Urothelium cell line (cell line): ENCODE data around the gene UBAP1.
"Not testable (repeated sequence)": the region's sequence is repeated elsewhere in the genome, so short reads cannot be mapped to it uniquely, and the experiment has no call there.

Experiments
- DNase-seq: peaks from one replicate; pipeline ENCODE4 v3.0.0; 2011; ENCODE audit warnings: low spot score, mixed read lengths
- FAIRE-seq: peaks from 2 replicates; lab custom pipeline; 2011; peaks lifted over from hg19 to GRCh38; lab: Jason Lieb, UNC

The UBAP1 gene

DNA sequence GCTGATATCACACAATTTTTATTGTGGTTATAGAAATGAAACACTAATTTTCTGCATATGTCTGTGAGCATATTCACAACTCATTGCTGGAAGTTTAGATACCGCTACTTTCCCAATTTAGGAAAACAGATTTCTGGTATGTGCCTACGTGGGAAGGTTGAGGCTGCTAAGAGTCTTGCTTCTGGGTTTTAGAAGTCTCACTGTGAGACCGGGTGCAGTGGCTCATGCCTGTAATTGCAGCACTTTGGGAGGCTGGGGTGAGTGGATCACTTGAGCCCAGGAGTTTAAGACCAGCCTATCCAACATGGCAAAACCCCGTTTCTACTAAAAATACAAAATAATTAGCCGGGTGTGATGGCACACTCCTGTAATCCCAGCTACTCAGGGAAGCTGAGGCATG is 39.6 kb downstream of the UBAP1 start:
- no peak for FAIRE-seq
- no peak for DNase-seq

DNA sequence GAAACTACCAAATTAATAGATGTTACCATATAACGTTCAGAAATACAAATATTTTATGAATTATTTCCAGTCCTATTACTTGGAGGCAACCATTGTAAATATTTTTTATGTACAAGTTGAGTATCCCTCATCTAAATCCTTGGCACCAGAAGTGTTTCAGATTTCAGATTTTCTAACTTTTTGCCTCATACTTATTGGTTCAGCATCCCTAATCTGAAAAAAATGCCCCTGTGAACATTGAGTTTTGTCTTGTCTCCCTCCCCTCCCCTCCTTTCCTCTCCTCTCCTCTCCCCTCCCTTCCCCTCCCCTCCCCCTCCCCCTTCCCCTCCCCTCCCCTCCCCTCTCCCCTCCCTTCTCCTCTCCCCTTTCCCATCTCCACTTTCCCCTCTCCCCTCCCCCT is 40.6 kb downstream of the UBAP1 start:
- DNase-seq, result no peak
- no peak for FAIRE-seq

DNA sequence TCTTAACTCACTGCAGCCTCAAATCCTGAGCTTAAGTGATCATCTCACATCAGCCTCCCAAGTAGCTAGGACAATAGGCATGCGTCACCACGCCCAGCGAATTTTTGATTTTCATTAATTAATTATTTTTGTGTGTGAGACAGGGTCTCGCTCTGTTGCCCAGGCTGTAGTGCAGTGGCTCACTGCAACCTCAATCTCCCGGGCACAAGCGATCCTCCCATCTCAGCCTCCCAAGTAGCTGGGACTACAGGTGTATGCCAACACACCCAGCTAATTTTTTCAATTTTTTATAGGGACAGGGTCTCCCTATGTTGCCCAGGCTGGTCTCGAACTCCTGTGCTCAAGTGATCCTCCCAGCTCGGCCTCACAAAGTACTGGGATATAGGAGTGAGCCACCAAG is 41.4 kb downstream of the UBAP1 start:
- no peak for DNase-seq
- FAIRE-seq, result no peak

DNA sequence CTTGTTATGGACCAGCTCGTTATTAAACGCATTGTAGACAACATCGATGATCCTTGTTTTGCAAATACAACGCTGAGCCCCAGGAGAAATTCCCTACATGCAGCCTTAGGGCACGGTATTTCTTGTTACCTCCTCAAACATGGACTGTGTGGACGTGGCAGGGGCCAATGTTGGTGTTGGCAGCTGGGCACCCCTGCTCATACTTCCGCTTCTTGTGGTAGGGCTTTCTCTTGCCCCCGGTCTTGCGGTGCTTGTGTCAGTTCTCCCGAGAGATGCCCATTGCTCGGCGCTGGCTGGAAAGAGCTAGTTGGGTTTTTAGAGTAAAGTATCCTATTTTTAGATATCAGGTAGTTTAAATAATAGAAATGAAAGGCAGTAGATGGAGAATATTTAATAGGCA is 45.5 kb downstream of the UBAP1 start:
- FAIRE-seq (no peak), DNase-seq (no peak)

DNA sequence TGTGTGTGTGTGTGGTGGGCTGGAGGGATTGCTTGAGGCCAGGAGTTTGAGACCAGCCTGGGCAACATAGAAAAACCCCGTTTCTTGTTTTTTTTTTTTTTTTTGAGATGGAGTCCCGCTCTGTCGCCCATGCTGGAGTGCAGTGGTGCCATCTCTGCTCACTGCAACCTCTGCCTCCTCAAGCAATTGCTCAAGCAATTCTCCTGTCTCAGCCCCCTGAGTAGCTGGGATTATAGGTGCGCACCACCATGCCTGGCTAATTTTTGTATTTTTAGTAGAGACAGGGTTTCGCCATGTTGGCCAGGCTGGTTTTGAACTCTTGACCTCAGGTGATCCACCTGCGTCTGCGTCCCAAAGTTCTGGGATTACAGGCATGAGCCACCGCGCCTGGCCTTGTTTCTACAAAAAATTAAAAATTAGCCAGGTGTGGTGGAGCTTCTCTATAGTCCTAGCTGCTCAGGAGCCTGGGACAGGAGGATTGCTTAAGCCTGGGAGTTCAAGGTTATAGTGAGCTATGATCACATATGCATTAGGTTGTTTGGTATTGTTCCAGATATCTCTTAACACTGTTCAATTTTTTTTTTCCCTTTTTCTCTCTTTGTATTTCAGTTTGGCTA is 47.4 kb downstream of the UBAP1 start:
- not testable (repeated sequence) for DNase-seq, FAIRE-seq

DNA sequence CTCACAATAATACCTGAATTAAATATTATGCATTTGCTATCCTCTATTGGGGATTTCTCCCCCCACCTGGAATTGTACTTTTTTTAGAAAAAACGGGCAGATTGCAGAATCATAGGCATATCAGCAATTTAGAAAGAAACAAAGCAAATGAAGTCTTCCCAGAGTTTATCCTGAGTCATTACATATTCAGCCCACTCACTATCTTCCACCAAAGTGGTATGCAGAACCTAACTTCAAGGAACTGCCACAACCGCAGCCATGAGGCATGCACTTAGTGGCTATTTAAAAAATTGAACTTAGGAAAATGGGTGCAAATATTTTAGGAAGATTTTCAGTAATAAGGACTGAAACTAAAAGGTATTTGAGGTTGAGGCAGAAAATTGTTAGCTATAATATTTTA is 48.6 kb downstream of the UBAP1 start:
- no peak for FAIRE-seq
- no peak for DNase-seq

DNA sequence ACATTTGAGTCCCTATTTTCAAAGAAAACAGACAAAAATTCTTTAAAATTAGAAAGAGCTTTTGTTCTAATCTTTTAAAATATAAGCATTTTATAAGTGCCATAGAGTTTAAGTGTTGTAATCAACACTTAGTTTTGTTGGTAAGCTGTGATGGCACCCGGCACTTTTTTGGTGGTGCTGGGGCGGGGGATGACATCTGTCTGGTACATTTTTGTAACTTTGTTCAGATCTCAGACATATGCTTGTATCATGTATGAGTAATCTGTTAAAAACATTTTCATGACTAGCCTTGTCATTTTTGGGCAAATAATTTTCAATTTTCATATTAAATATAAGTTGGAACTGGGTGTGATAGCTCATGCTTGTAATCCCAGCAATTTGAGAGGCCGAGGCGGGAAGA is 51.7 kb downstream of the UBAP1 start:
- FAIRE-seq, result no peak

DNA sequence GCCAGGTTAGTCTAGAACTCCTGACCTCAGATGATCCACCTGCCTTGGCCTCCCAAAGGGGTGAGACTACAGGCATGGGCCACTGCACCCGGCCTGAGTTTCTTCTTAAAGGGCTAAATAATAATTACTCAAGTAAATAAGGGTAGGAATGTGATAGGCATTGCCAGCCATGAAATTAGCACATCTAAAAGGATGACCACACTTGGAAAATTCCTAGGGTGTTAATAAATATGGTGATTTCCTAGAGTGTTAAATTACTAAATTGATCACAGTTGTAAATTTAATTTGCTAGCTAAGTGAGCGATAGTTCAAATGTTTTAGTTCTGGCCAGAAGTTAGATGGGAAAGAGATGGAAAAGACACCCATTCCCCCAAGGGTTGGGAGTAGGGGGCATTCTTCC is 53.4 kb downstream of the UBAP1 start:
- FAIRE-seq, result no peak
- DNase-seq, result no peak

More for the DNA sequence above, 51.7 kb downstream of the UBAP1 start:
- no peak for DNase-seq

DNA sequence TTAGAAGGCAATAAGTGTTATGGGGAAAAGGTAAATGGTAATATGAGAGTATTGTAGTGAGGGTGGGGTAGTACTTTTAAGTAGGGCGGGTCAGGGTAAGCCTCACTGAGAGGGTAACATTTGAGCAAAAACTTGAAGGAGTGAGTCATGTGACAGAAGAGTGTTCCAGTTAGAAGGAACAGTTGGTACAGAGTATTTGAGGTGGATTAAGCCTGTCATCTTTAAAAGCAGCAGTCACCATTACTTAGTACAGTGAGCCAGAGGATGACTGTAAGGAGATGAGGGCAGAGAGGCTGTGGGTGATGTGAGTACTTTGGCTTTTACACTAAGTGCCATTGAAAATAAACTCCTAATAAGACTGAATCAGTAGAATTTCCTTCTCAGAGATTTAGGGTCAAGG is 54.8 kb downstream of the UBAP1 start:
- FAIRE-seq (no peak), DNase-seq (no peak)

DNA sequence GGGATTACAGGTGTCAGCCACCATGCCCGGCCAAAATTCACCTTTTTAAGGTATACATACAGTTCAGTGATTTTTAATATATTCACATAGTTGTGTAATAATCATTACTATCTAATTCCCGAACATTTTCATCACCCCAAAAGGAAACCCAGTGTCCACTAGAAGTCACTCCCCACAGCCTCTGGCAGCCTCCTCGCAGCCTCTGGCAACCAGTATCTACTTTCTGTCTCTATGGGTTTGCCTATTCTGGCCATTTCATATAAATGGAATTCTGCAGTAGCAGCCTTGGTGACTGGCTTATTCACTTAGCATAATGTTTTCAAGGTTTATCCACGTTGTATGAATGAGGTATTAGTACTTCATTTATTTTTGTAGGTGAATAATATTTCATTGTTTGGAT is 59.0 kb downstream of the UBAP1 start:
- DNase-seq (no peak), FAIRE-seq (no peak)

DNA sequence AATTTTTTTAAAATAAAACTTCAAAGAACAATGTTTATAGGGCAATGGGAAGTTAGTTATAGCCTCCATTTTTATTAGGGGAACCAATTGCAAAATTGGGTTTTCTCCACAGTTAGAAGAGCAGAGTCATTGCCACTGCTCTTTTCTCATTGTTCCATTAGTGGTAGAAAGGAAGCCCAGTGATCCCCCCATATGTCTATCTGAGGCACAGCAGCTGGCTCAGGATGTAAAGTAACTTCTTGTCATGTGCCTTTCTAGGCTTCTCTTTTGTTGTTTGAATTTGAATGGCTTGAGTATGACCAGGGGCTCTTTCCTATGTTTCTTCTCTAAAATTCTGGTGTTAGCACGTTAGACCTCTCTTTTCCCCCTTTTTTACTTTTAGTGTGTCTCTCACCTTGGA is 61.2 kb downstream of the UBAP1 start:
- DNase-seq, result no peak
- no peak for FAIRE-seq

DNA sequence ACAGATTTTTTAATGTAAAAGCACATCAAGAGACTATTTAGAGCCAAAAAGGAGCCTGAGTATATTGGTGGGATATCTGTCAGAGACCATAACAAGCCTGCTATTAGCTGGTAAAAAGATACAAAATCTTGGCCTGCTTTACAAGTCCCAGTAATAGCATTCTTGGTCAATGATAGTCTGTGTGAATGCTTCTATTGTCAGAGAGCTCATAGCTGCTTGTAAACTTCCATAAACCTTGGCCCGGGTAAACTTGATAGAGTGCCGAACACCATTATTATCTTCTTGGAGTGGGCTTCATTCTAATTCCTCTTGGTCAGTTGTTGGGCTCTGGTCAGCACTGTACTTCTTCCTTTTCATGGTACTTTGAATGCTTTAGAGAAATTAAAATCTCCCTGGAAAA is 64.0 kb downstream of the UBAP1 start:
- DNase-seq (no peak), FAIRE-seq (no peak)

DNA sequence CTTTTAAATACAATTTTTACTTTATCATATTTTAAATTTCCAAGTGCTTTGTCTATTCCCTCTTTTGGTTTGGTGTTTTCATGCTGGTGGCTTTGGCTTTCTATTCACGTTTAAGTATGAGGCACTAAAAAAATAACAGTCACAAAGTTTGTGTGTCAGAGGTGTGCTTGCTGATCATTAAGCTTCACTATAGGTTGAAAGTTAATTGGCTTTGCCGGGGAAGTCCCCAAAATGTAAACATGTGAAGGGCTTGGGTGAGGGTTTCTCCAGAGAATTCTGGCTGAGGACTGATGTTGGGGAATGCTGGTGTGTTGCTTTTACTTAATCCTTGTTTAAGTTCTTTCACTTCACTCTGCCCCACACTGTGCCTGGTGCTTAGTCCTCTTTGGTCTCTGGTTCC is 66.4 kb downstream of the UBAP1 start:
- FAIRE-seq, DNase-seq: not testable (repeated sequence)

DNA sequence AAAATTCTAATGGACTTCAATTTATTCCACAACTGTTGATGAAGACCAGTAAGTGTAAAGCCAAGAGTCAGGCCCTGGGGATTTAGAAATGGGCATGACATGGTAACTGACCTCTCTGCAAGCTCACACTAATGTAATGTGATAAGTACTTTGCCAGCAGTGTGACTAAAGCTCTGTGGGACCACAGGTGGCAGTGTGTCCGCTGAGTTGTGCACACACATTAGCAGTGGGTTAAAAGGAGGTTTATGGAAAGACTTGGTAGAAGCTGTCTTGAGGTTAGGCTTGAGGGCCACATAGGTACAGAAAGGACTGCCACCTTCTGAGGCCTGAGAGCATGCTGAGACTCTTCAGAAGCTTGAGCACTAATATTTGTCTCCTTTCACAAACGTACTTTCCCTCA is 67.6 kb downstream of the UBAP1 start:
- FAIRE-seq, result no peak
- no peak for DNase-seq

DNA sequence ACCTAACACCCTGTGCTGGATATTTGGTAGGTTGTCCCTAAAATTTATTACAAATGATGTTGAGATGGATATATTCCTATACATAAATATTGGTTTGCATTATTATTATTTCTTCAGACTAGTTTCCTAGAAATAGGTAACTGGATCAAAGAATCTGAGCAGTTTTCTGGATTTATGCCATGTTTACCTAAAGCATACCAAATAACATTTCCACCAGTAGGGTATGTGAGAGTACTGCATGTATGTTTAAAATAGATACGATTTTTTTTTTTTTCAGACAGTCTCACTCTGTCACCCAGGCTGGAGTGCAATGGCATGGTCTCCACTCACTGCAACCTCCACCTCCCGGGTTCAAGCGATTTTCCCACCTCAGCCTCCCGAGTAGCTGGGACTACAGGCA is 68.9 kb downstream of the UBAP1 start:
- not testable (repeated sequence) for DNase-seq, FAIRE-seq

DNA sequence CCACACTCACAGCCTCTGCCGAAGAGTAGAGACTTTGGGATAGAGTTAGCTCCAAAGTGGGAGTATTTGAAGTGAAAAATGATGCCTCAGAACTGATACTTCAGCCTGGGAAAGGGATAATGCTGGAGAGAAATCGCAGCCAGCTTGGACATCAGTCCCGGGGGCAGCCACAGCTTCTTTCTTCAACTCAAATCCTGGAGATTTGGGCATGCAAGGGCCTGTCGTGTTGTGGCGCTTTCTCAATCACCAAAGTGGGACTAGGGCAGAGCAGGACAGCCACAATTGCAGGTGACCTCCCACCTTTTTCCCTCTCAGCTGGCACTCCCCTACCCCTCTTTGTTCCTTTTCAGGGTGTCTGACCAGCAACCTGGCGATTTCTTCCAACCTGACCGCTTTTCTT is 70.4 kb downstream of the UBAP1 start:
- DNase-seq, result no peak
- FAIRE-seq, result no peak

DNA sequence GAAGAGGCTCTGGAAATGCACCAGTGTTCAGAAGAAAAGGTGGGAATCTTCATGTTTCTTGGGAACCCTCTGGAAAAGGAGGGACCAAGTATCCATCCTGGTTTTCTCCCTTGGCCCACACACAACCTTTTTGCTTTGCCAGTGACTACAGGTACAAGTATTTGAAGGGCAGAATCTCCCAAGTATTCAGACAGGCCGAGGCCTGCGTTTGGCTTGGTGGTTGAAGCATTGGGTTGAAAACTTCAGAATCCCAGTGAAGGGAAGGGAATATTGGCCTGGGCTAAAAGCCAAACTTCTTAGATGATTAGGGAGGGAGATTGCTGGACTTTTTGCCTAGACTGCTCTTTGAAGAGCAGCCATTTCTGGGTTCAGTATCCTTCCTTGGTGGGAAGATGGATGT is 71.9 kb downstream of the UBAP1 start:
- FAIRE-seq (no peak), DNase-seq (no peak)

DNA sequence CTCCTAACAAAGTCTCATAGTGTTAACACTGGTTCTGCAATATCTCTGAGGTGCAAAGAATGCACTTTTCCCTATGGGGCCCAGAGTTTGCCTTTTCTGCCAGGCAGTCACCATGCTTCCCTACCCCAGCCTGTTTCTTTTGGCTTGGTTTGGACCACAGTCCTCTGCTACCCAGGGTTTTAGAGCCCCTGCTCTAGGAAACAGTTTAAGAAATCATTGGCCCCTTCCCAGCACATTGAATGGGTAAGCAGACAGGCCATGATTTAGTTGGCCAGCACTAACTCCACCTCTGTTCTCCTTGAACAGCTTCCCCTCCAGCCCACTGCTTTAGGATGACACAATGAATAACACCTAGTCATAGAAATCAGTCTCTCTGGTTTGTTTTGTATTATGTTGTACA is 73.2 kb downstream of the UBAP1 start:
- FAIRE-seq, result no peak
- no peak for DNase-seq

DNA sequence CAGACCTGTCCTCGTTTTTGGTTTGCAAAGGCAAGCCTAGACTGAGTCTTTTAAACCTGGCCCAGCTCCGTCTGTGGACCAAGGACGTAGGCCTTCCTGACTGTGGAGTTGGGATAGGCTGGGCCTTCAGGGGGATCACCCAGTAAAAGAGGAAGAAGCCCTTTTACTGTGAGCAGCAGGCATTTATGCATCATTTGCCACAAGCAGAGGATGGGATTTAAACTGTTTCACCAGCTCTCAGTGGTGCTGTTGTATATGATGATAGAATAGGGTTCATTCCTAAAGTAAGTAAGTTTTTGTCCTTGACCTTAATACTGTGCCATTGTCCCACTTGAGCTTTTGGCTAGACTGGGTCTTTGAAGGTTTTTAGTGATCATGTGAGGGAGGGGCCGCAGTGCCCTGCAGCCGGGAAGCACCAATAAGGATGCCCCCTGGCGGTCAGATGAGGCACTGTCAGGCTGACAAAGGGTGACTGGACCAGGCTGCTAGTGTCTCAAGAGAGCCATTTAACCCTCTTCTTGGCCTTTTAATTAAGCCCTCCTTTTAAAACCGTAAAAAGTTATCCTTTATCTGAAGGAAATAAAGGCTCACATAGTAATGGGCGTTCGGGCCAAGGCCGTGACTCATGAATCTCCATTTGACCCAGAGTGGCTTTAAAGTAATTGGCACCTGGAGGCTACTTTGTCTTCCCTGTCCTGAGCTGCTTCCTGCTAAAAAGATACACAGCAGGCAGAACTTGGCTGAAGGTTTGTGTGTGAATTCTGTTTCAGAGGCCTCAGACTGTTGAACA is 74.0 kb downstream of the UBAP1 start:
- no peak for FAIRE-seq
- peak; percentile 84 for DNase-seq

DNA sequence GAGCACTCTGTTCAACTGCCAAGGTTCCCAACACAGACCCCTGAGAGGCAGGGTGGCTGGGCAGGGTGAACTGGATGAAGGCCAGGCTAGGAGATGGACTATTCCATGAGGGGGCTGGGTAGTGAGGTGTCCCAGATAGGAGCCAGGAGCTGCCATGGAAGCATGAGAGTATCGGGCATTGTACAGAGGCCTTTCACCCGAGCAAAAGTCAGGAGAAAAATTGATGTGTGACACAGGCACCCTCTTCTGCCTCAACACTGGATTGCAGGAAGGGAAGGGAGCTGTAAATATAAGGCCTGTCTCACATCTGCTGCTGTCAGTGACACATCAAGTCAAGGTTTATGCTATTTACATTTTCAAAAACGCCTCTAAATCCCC is 74.6 kb downstream of the UBAP1 start:
- FAIRE-seq, result no peak
- no peak for DNase-seq

DNA sequence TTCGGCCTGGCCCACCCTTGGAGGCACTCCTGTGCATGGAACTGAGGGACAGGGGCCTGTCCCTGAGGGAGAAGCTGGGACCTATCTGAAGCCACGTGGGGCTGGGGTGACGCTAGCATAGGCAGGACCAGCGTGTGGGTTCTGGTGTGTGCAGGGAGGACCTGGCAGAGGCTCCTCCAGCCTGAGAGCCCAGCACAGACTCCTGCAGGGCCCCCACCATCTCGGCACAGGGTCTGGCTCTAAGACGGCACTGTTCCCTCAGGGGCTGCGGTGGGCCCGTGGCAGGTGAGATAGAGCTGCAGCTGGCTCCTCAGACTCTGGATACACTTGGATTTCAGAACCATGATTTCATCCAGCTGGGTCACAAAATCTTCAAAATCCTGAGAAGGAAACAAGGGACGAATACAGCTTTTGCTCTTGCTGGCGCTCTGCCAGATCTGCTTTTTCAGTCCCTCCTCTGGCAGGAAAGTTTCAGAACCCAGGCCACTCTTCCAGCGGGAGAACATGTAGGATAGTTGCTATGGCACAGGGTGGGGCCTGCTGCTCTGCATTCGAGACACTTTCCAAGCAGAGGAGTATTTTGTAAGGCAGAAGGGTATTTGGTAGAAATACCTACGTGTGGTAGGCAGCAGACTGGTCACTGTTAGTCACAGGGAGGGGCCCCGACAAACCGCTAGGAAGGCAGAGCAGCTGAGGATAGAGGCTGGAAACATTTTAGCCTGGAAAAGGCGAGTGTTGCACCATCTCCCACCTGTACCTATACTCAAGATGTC is 75.5 kb downstream of the UBAP1 start:
- no peak for FAIRE-seq
- peak; percentile 40 for DNase-seq
